Lung (tissue), 12 donors: ENCODE results near the gene VPS8. TPM values are rescaled to one million over a fixed set of nuclear protein-coding genes. Genes with fewer than 3 reads are reported as not detected.

Experiments
- ATAC-seq: fragments of 200-7000 bp; cut with Tn5 transposase; one replicate; pipeline ENCODE4 v1.9.1; 2020; ENCODE audit warnings: moderate number of reproducible peaks; ENCODE audit not compliant: insufficient read depth, low FRiP score
- DNase-seq, 3 donors: peaks; one replicate each; pipeline ENCODE4 v3.0.0-alpha.2; 2013 to 2017
- H3K27ac ChIP-seq, 2 donors: one replicate each; pipeline ENCODE4 v1.5.1; 2013; ENCODE audit warnings: mild to moderate bottlenecking in 2 of 2, moderate library complexity in 2 of 2, control low read depth in 1 of 2, inconsistent platforms in 1 of 2, low read depth in 1 of 2, low read length in 1 of 2
- H3K27me3 ChIP-seq, 3 donors: one replicate each; pipeline ENCODE4 v1.5.1; 2013; ENCODE audit warnings: low read length in 2 of 3; ENCODE audit not compliant: control insufficient read depth in 3 of 3, insufficient read depth in 3 of 3
- H3K36me3 ChIP-seq, 4 donors: one replicate each; pipeline ENCODE4 v1.5.1; 2013; ENCODE audit warnings: low read length in 4 of 4, mild to moderate bottlenecking in 1 of 4, moderate library complexity in 1 of 4; ENCODE audit not compliant: control insufficient read depth in 4 of 4, insufficient read depth in 4 of 4
- H3K4me1 ChIP-seq, 5 donors: one replicate each; pipeline ENCODE4 v1.5.1; 2013; ENCODE audit warnings: low read length in 5 of 5, mild to moderate bottlenecking in 2 of 5, moderate library complexity in 1 of 5; ENCODE audit not compliant: control insufficient read depth in 5 of 5, insufficient read depth in 5 of 5
- H3K4me3 ChIP-seq: one replicate; pipeline ENCODE4 v1.5.1; 2013; ENCODE audit warnings: mild to moderate bottlenecking, control low read depth, moderate library complexity
- H3K9ac ChIP-seq, 2 donors: one replicate each; pipeline ENCODE4 v1.5.1; 2013; ENCODE audit warnings: low read length in 2 of 2, control low read depth in 1 of 2; ENCODE audit not compliant: insufficient read depth in 1 of 2
- H3K9me3 ChIP-seq, 4 donors: one replicate each; pipeline ENCODE4 v1.5.1; 2013; ENCODE audit warnings: low read length in 3 of 4, mild to moderate bottlenecking in 1 of 4, moderate library complexity in 1 of 4; ENCODE audit not compliant: control insufficient read depth in 4 of 4, insufficient read depth in 3 of 4
- WGBS, 2 donors: extraction: QIAGEN DNeasy Blood & Tissue Kit; methylation state at CpG; one replicate each; pipeline ENCODE4 v1.1.7; 2013; 5-methylcytosine and 5-hydroxymethylcytosine counted together
- polyA plus RNA-seq, 2 donors: library from polyadenylated mRNA; stranded (reverse); fragments of 200-250 nt; gene quantifications; one replicate each; pipeline ENCODE4 v1.2.1, GENCODE V29; 2013
- total RNA-seq, 2 donors: library from RNA; depleted of rRNA in 1 of 2; stranded (reverse); fragments of >200 nt in 1 of 2; gene quantifications; one replicate each; pipeline ENCODE4 v1.2.1, GENCODE V29; 2014 to 2021
- TF ChIP-seq, protein P1 (sequence below): IDR thresholded peaks from 2 replicates; pipeline ENCODE4 v1.5.1; 2012; ENCODE audit warnings: mild to moderate bottlenecking; ENCODE audit errors: control extremely low read depth, extremely low read depth
- donor health status: control.
- donor health status: control.
- donor health status: Bipolar disorder and iron deficiency.
- donor health status: healthy.
- donor health status: DM: yes; HTN: yes; CAD: no.

VPS8 gene
- total and polyA plus RNA-seq, 4 donors = 13.9 to 184 (median 38.5) TPM

DNA sequence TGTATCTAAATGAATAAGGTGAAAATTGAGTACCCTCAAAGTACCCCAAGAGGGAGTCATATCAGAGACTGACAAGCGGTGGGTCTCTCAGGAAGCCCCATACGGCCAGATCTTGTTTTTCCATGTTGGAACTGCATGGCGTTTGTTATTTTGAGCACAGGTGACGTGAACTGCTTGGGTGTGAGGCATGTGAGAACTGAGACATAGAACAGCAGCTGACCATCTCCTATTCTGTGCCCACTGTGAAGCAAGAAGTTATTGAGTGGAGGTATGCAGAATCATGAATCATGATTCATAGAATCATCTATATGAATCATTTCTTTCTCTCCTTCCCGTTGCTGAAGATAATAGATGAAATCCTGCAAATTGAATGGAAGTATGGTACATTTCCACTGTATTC is 4.6 kb downstream of the VPS8 start:
- Histone ChIP-seq H3K9ac (no peak overlapping the region), H3K27ac (peak overlapping the region in 1 of 2 donors; percentile 82), H3K4me3 (no peak overlapping the region), H3K36me3 (peaks cover 0 to 4% (median 0%) of the 10 kb centered on the region in 4 donors), H3K27me3 (no peaks in the 10 kb centered on the region), H3K4me1 (peaks cover 0 to 27% (median 6%) of the 10 kb centered on the region in 5 donors), H3K9me3 (no peaks in the 10 kb centered on the region)
- ATAC-seq (no peak), DNase-seq (no peak)
- TF ChIP-seq, protein P1, sequence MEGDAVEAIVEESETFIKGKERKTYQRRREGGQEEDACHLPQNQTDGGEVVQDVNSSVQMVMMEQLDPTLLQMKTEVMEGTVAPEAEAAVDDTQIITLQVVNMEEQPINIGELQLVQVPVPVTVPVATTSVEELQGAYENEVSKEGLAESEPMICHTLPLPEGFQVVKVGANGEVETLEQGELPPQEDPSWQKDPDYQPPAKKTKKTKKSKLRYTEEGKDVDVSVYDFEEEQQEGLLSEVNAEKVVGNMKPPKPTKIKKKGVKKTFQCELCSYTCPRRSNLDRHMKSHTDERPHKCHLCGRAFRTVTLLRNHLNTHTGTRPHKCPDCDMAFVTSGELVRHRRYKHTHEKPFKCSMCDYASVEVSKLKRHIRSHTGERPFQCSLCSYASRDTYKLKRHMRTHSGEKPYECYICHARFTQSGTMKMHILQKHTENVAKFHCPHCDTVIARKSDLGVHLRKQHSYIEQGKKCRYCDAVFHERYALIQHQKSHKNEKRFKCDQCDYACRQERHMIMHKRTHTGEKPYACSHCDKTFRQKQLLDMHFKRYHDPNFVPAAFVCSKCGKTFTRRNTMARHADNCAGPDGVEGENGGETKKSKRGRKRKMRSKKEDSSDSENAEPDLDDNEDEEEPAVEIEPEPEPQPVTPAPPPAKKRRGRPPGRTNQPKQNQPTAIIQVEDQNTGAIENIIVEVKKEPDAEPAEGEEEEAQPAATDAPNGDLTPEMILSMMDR = no peak
- WGBS, 2 donors = 91 to 96% methylated on average over 5 of the region's 5 CpGs

GRCh38 chr3:184820525-184820924 is 8.6 kb downstream of the VPS8 start:
- no peak overlapping the region for H3K9ac ChIP-seq
- no peaks in the 10 kb centered on the region for H3K27me3 ChIP-seq
- ATAC-seq (no peak), DNase-seq (no peak)
- peaks cover 0 to under 1% (median 0%) of the 10 kb centered on the region in 4 donors for H3K36me3 ChIP-seq
- peaks cover 0 to 40% (median 0%) of the 10 kb centered on the region in 5 donors for H3K4me1 ChIP-seq
- H3K4me3 ChIP-seq = no peak overlapping the region
- TF ChIP-seq, protein P1 = no peak
- H3K9me3 ChIP-seq = no peaks in the 10 kb centered on the region
- no peak overlapping the region for H3K27ac ChIP-seq

GRCh38 chr3:184821034-184821433 is 9.1 kb downstream of the VPS8 start:
- Histone ChIP-seq H3K9me3 (no peaks in the 10 kb centered on the region), H3K4me1 (peaks cover 0 to 40% (median 0%) of the 10 kb centered on the region in 5 donors), H3K27me3 (no peaks in the 10 kb centered on the region), H3K36me3 (peaks cover 0 to 2% (median 0%) of the 10 kb centered on the region in 4 donors), H3K4me3 (no peak overlapping the region), H3K9ac (no peak overlapping the region), H3K27ac (no peak overlapping the region)
- TF ChIP-seq, protein P1 = no peak
- no peak for DNase-seq
- WGBS, 2 donors = 97 to 98% methylated on average over 4 of the region's 4 CpGs
- no peak for ATAC-seq

- H3K4me1 ChIP-seq = peaks cover 0 to 34% (median 0%) of the 10 kb centered on the region in 5 donors
- H3K4me3 ChIP-seq = no peak overlapping the region
- no peak overlapping the region for H3K9ac ChIP-seq
- TF ChIP-seq, protein P1 = no peak
- H3K9me3 ChIP-seq = no peaks in the 10 kb centered on the region
- H3K27ac ChIP-seq = peak overlapping the region in 1 of 2 donors; percentile 72
- DNase-seq (no peak), ATAC-seq (no peak)
- peaks cover 0 to 4% (median 4%) of the 10 kb centered on the region in 4 donors for H3K36me3 ChIP-seq
- H3K27me3 ChIP-seq = no peaks in the 10 kb centered on the region
Observed at GRCh38 chr3:184822081-184822480, 10.1 kb downstream of the VPS8 start.
